ENCODE results near the gene MRPL57. TPM values are rescaled to one million over a fixed set of nuclear protein-coding genes. Genes with fewer than 3 reads are reported as not detected.
"Not testable (repeated sequence)": the region's sequence is repeated elsewhere in the genome, so short reads cannot be mapped to it uniquely, and the experiment has no call there.

MRPL57 gene
- total and polyA plus RNA-seq, 2 donors (not counting 1 experiment from before 2014, with no cell fraction given): 7.8 to 12.1 TPM

GRCh38 chr13:21171420-21171819 is 5.0 kb upstream of the MRPL57 start:
- ChIA-PET POLR2A (no interaction called here), CTCF (no interaction called here)
- Histone ChIP-seq H3K79me2 (ENCODE audit: control insufficient read depth, insufficient read depth, low read length) (no peaks in the 10 kb centered on the region), H3K4me1 (ENCODE audit: control insufficient read depth in 2 of 2, insufficient read depth in 2 of 2, low read length in 2 of 2) (peaks cover 4 to 5% of the 10 kb centered on the region in 2 donors), H3K27ac (ENCODE audit: low read length in 2 of 2) (no peak overlapping the region), H2AFZ (ENCODE audit: insufficient read depth, low read depth, low read length, poor library complexity, severe bottlenecking) (no peak overlapping the region), H3K36me3 (replicated peaks in 1 of 2; ENCODE audit: control extremely low read depth in 1 of 2, control insufficient read depth in 1 of 2, extremely low read depth in 1 of 2, insufficient read depth in 2 of 2, low read length in 1 of 2) (no peaks in the 10 kb centered on the region), H3K9me3 (ENCODE audit: control extremely low read depth in 1 of 3, control insufficient read depth in 2 of 3, insufficient read depth in 1 of 3, low read length in 2 of 3) (no peaks in the 10 kb centered on the region), H3K4me3 (ENCODE audit: control extremely low read depth in 1 of 5, extremely low read depth in 1 of 5, insufficient read depth in 1 of 5, low read depth in 2 of 5, low read length in 4 of 5) (no peak overlapping the region), H3K27me3 (replicated peaks in 1 of 4; ENCODE audit: control extremely low read depth in 1 of 4, control insufficient read depth in 3 of 4, insufficient read depth in 4 of 4, low read length in 3 of 4) (no peaks in the 10 kb centered on the region), H3K4me2 (replicated peaks; ENCODE audit: low read depth, low read length, poor library complexity, severe bottlenecking) (no peak overlapping the region), H3K9ac (ENCODE audit: low read length) (no peak overlapping the region), H4K20me1 (ENCODE audit: control insufficient read depth, insufficient read depth, low read length, poor library complexity, severe bottlenecking) (no peaks in the 10 kb centered on the region)
- TF ChIP-seq CTCF (IDR thresholded peaks at IDR 0.05) (no peak), EZH2 (IDR thresholded peaks at IDR 0.05; ENCODE audit: borderline replicate concordance, insufficient read depth, low read depth, low read length, poor library complexity, severe bottlenecking) (no peak)
- Mint-ChIP-seq H3K9me3 (ENCODE audit: insufficient read depth) (no peaks in the 10 kb centered on the region), H3K4me1 (peaks cover 5% of the 10 kb centered on the region), H3K4me3 (no peak overlapping the region), H3K27ac (no peak overlapping the region), H3K27me3 (no peaks in the 10 kb centered on the region)
- intact Hi-C loops (cut with micrococcal nuclease): loop anchor here (10.0 kb wide), 1 partner anchor 1537 kb away; the partner anchor contains the start of gene MPHOSPH8
- WGBS (ENCODE audit: insufficient coverage): 100% methylated on average over 1 of the region's 9 CpGs
- DNase-seq (no peak), ATAC-seq (ENCODE audit: low read depth) (no peak)

- DNase-seq; H4K20me1 ChIP-seq (ENCODE audit: control insufficient read depth, insufficient read depth, low read length, poor library complexity, severe bottlenecking); POLR2A ChIA-PET: not testable (repeated sequence)
Measured at GRCh38 chr13:21173767-21174166, 2.7 kb upstream of the MRPL57 start.

More at GRCh38 chr13:21173767-21174166, 2.7 kb upstream of the MRPL57 start:
- H3K9me3 ChIP-seq (ENCODE audit: control extremely low read depth in 1 of 3, control insufficient read depth in 2 of 3, insufficient read depth in 1 of 3, low read length in 2 of 3); H3K4me2 ChIP-seq (replicated peaks; ENCODE audit: low read depth, low read length, poor library complexity, severe bottlenecking); H3K27ac Mint-ChIP-seq; H3K27me3 ChIP-seq (replicated peaks in 1 of 4; ENCODE audit: control extremely low read depth in 1 of 4, control insufficient read depth in 3 of 4, insufficient read depth in 4 of 4, low read length in 3 of 4); H3K36me3 ChIP-seq (replicated peaks in 1 of 2; ENCODE audit: control extremely low read depth in 1 of 2, control insufficient read depth in 1 of 2, extremely low read depth in 1 of 2, insufficient read depth in 2 of 2, low read length in 1 of 2); H2AFZ ChIP-seq (ENCODE audit: insufficient read depth, low read depth, low read length, poor library complexity, severe bottlenecking); ATAC-seq (ENCODE audit: low read depth); H3K27ac ChIP-seq (ENCODE audit: low read length in 2 of 2); H3K9me3 Mint-ChIP-seq (ENCODE audit: insufficient read depth); H3K4me3 ChIP-seq (ENCODE audit: control extremely low read depth in 1 of 5, extremely low read depth in 1 of 5, insufficient read depth in 1 of 5, low read depth in 2 of 5, low read length in 4 of 5); CTCF ChIA-PET; H3K4me3 Mint-ChIP-seq; H3K27me3 Mint-ChIP-seq; H3K9ac ChIP-seq (ENCODE audit: low read length): not testable (repeated sequence)
- Histone ChIP-seq H3K79me2 (ENCODE audit: control insufficient read depth, insufficient read depth, low read length) (peaks cover 16% of the 10 kb centered on the region), H3K4me1 (ENCODE audit: control insufficient read depth in 2 of 2, insufficient read depth in 2 of 2, low read length in 2 of 2) (peaks cover 11 to 15% of the 10 kb centered on the region in 2 donors)
- H3K4me1 Mint-ChIP-seq: peaks cover 15% of the 10 kb centered on the region
- no CpG with 5 or more reads among the region's 1 CpG for WGBS (ENCODE audit: insufficient coverage)
- intact Hi-C loops (cut with micrococcal nuclease): loop anchor here (10.0 kb wide), 1 partner anchor 1539 kb away; the partner anchor contains the start of gene MPHOSPH8

Measured in B cell (primary cell).